ENCODE data around the gene LCOR. TPM values are rescaled to one million over a fixed set of nuclear protein-coding genes. Genes with fewer than 3 reads are reported as not detected.

LCOR gene
- total and polyA plus RNA-seq, 2 experiments from 2014 or later, result 13.7 to 22.2 TPM

DNA sequence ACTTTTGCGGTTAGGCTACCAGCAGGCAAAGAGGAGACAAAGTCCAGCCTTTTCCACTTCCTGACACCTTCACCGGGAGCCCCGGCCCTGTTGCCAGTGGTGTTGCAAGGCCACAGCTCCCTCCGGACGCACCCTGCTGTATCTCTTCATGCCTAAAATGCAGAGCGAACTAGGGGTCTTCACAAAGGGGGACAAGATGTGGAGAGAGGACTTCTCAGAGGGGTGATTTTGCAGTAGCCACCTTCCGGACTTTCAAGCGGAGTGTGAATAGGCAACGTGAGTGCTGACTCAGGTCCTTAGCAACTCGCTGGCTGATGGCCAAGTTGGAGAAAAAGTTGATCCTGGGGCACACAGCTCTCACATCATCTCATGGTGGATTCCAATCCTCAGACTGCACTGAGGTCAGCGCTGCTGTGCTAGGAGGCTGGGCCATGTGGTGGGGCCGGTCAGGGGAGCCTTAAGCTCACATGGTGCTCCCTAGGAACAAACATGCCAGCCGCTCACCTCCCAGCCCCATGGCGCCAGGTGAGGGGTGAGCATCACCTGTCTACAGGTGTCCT, 166.3 kb downstream of the LCOR start:
- no peak overlapping the region for H3K4me3 ChIP-seq
- DNase-seq (ENCODE audit: low read depth in 1 of 2, low spot score in 1 of 2), result peak; percentile 35 to 79

DNA sequence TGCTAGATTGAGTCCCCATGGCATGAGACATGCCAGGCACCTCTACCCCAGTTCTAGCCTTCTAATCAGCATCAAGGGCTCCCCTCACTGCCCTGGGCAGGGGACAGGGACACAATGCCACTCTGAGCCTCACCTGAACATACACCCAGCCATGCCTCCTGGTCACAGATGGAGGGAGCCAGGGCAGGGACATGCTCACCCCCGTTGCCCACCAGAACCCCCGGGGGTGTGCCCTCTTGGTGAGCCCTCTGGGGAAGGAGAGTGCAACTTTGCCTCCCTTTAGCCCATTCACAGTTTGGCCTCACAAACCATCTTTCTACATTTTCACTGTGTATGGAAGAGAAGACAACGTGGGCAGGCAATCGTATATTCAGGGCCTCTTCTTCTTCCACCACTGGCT, 167.2 kb downstream of the LCOR start:
- TF ChIP-seq CTCF (IDR thresholded peaks at IDR 0.05; ENCODE audit: low read depth, low read length), result no peak
- Histone ChIP-seq H3K27ac (no peak overlapping the region), H3K4me1 (ENCODE audit: low read depth) (peaks cover 24% of the 10 kb centered on the region), H3K4me3 (no peak overlapping the region), H3K9me3 (ENCODE audit: low read depth) (no peaks in the 10 kb centered on the region), H3K27me3 (no peaks in the 10 kb centered on the region), H3K36me3 (no peaks in the 10 kb centered on the region)
- no peak for DNase-seq (ENCODE audit: low read depth in 1 of 2, low spot score in 1 of 2)

More for the DNA sequence above, 166.3 kb downstream of the LCOR start:
- no peaks in the 10 kb centered on the region for H3K36me3 ChIP-seq
- H3K4me1 ChIP-seq (ENCODE audit: low read depth), result peaks cover 31% of the 10 kb centered on the region
- H3K27me3 ChIP-seq, result no peaks in the 10 kb centered on the region
- H3K27ac ChIP-seq, result no peak overlapping the region
- TF ChIP-seq CTCF (IDR thresholded peaks at IDR 0.05; ENCODE audit: low read depth, low read length), result no peak
- H3K9me3 ChIP-seq (ENCODE audit: low read depth), result no peaks in the 10 kb centered on the region

DNA sequence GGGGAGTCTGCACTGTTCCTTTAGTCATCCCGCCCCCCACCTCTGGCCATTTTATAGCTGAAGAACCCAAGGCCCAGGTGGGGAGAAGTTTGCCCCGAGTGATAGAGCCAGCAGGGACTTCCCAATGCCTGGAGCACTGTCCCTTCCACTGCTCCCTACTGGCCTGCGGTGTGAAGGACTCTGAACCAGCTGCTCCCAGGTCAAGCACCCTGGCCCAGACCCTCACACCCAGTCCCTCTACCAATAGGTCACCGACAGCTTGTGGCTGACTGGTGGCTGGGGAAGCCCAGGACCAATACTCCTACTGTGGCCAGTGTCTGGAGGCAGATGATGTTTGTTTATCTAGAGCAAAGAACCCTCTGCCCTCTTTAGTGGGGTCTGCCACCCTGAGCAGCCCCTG, 167.9 kb downstream of the LCOR start:
- no peak for TF ChIP-seq CTCF (IDR thresholded peaks at IDR 0.05; ENCODE audit: low read depth, low read length)
- DNase-seq (ENCODE audit: low read depth in 1 of 2, low spot score in 1 of 2), result no peak
- H3K27me3 ChIP-seq, result no peaks in the 10 kb centered on the region
- H3K4me1 ChIP-seq (ENCODE audit: low read depth), result peaks cover 18% of the 10 kb centered on the region
- no peak overlapping the region for H3K4me3 ChIP-seq
- H3K36me3 ChIP-seq, result no peaks in the 10 kb centered on the region
- H3K27ac ChIP-seq, result no peak overlapping the region
- H3K9me3 ChIP-seq (ENCODE audit: low read depth), result no peaks in the 10 kb centered on the region

DNA sequence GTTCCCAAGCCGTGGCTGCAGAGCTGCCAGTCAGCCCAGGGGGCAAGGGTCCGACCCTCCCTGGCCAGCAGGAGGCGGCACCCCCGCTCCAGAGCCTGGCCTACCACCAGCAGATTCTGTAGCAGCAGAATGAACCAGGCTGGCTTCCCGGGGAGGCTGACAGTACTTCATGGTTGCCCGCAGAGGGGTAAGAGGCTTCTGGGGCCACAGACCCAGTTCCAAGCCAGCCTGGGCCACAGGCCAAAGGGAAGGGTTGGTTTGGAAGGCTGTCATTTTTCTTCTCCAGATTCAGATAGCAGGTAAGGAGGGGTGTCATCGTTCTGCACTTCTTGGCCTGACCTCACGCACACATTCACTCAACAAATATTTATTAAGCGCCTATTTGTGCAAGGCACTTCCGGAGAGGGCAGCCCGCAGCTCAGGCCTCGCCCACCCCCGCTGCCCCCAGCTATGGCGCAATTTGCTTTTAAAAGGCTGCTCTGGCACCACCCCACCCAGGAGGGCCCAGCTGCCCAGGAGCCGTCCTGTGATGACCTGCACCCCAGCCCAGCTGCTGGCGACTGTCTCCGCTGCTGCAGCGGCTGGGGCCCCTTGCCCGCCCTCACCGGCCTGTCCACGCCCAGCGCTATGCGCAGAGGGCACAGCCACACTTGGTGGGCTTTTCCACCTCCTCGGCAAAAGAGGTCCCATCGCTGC, 168.5 kb downstream of the LCOR start:
- Histone ChIP-seq H3K36me3 (no peaks in the 10 kb centered on the region), H3K27ac (no peak overlapping the region), H3K4me3 (no peak overlapping the region), H3K4me1 (ENCODE audit: low read depth) (peaks cover 11% of the 10 kb centered on the region), H3K27me3 (no peaks in the 10 kb centered on the region), H3K9me3 (ENCODE audit: low read depth) (no peaks in the 10 kb centered on the region)
- no peak for DNase-seq (ENCODE audit: low read depth in 1 of 2, low spot score in 1 of 2)
- TF ChIP-seq CTCF (IDR thresholded peaks at IDR 0.05; ENCODE audit: low read depth, low read length), result no peak

- no peak for DNase-seq (ENCODE audit: low read depth in 1 of 2, low spot score in 1 of 2)
- Histone ChIP-seq H3K4me3 (no peak overlapping the region), H3K36me3 (no peaks in the 10 kb centered on the region), H3K27ac (no peak overlapping the region), H3K9me3 (ENCODE audit: low read depth) (no peaks in the 10 kb centered on the region), H3K27me3 (no peaks in the 10 kb centered on the region), H3K4me1 (ENCODE audit: low read depth) (peaks cover 4% of the 10 kb centered on the region)
- no peak for TF ChIP-seq CTCF (IDR thresholded peaks at IDR 0.05; ENCODE audit: low read depth, low read length)
These were observed 169.3 kb downstream of the LCOR start for GRCh38 chr10:97001183-97001991.

Data from cardiac muscle cell (in vitro differentiated cells and primary cell).